Ishikawa (cell line): ENCODE data around the gene TTC8.

Experiments
- CEBPB ChIP-seq: IDR thresholded peaks from 2 replicates; pipeline ENCODE4 v1.6.1; 2012
- CREB1 ChIP-seq: IDR thresholded peaks from 2 replicates; pipeline ENCODE4 v1.6.1; 2012; ENCODE audit warnings: low read depth
- EGR1 ChIP-seq: IDR thresholded peaks from 2 replicates; pipeline ENCODE4 v1.6.1; 2012
- EP300 ChIP-seq: IDR thresholded peaks from 2 replicates; pipeline ENCODE4 v1.6.1; 2012; ENCODE audit warnings: borderline replicate concordance
- FOXM1 ChIP-seq: IDR thresholded peaks from 2 replicates; pipeline ENCODE4 v1.6.1; 2012; ENCODE audit warnings: low read depth, borderline replicate concordance
- NFIC ChIP-seq: IDR thresholded peaks from 2 replicates; pipeline ENCODE4 v1.6.1; 2012
- RAD21 ChIP-seq: IDR thresholded peaks from 2 replicates; pipeline ENCODE4 v1.6.1; 2012; ENCODE audit warnings: low read depth
- TAF1 ChIP-seq: IDR thresholded peaks from 2 replicates; pipeline ENCODE4 v1.6.1; 2012; ENCODE audit warnings: low read depth, mild to moderate bottlenecking
- TCF12 ChIP-seq: IDR thresholded peaks from 2 replicates; pipeline ENCODE4 v1.6.1; 2012; ENCODE audit warnings: low read depth
- TEAD4 ChIP-seq: IDR thresholded peaks from 2 replicates; pipeline ENCODE4 v1.6.1; 2012
- YY1 ChIP-seq: IDR thresholded peaks from 2 replicates; pipeline ENCODE4 v1.6.1; 2012; ENCODE audit warnings: low read depth
- ZBTB7A ChIP-seq: IDR thresholded peaks from 2 replicates; pipeline ENCODE4 v1.6.1; 2012; ENCODE audit warnings: low read depth
- TF ChIP-seq, protein P1 (sequence below): IDR thresholded peaks from 2 replicates; pipeline ENCODE4 v1.6.1; 2012
- TF ChIP-seq, protein P2 (sequence below): IDR thresholded peaks from 2 replicates; pipeline ENCODE4 v1.6.1; 2012
- TF ChIP-seq, protein P3 (sequence below): IDR thresholded peaks from 2 replicates; pipeline ENCODE4 v1.6.1; 2012; ENCODE audit warnings: low read depth, mild to moderate bottlenecking

The TTC8 gene

DNA sequence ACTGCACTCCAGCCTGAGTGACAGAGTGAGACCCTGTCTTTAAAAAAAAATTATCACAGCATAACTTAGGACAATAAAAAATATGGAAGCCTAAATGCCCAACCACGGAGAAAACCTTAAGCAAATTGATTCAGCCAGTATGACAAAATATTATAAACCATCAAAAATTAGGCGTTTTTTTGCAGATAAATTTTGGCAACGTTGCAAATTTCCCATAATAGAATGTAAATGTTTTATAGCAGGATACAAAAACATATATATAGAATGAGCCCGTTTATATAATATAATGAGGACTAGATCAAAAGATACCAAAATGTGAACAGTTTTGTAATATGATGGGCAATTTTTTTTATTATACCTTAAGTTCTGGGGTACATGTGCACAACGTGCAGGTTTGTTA lies 24.9 kb upstream of the TTC8 start:
- TF ChIP-seq FOXM1 (no peak), EGR1 (no peak), TAF1 (no peak), RAD21 (no peak), NFIC (no peak), CEBPB (no peak), TCF12 (no peak)
- TF ChIP-seq, protein P1, sequence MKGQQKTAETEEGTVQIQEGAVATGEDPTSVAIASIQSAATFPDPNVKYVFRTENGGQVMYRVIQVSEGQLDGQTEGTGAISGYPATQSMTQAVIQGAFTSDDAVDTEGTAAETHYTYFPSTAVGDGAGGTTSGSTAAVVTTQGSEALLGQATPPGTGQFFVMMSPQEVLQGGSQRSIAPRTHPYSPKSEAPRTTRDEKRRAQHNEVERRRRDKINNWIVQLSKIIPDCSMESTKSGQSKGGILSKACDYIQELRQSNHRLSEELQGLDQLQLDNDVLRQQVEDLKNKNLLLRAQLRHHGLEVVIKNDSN: no peak
- TF ChIP-seq, protein P2, sequence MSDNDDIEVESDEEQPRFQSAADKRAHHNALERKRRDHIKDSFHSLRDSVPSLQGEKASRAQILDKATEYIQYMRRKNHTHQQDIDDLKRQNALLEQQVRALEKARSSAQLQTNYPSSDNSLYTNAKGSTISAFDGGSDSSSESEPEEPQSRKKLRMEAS: no peak
- TF ChIP-seq, protein P3, sequence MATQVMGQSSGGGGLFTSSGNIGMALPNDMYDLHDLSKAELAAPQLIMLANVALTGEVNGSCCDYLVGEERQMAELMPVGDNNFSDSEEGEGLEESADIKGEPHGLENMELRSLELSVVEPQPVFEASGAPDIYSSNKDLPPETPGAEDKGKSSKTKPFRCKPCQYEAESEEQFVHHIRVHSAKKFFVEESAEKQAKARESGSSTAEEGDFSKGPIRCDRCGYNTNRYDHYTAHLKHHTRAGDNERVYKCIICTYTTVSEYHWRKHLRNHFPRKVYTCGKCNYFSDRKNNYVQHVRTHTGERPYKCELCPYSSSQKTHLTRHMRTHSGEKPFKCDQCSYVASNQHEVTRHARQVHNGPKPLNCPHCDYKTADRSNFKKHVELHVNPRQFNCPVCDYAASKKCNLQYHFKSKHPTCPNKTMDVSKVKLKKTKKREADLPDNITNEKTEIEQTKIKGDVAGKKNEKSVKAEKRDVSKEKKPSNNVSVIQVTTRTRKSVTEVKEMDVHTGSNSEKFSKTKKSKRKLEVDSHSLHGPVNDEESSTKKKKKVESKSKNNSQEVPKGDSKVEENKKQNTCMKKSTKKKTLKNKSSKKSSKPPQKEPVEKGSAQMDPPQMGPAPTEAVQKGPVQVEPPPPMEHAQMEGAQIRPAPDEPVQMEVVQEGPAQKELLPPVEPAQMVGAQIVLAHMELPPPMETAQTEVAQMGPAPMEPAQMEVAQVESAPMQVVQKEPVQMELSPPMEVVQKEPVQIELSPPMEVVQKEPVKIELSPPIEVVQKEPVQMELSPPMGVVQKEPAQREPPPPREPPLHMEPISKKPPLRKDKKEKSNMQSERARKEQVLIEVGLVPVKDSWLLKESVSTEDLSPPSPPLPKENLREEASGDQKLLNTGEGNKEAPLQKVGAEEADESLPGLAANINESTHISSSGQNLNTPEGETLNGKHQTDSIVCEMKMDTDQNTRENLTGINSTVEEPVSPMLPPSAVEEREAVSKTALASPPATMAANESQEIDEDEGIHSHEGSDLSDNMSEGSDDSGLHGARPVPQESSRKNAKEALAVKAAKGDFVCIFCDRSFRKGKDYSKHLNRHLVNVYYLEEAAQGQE: no peak

DNA sequence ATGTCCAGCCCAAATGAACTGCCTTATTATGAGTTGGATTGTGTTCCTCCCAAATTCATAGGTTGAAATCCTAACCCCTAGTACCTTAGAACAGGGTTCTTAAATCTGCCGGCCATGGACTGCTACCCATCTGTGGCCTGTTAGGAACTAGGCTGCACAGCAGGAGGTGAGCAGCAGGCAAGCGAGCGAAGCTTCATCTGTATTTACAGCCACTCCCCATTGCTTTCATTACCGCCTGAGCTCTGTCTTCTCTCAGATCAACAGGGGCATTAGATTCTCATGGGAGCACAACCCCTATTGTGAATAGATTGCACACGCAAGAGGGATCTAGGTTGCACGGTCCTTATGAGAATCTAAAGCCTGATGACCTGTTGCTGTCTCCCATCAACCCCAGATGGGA lies 21.9 kb upstream of the TTC8 start:
- TF ChIP-seq EGR1 (no peak), CREB1 (no peak), TCF12 (no peak), TAF1 (no peak), TEAD4 (no peak), RAD21 (no peak), FOXM1 (no peak), ZBTB7A (no peak), EP300 (no peak), YY1 (no peak), NFIC (no peak), CEBPB (no peak)
- TF ChIP-seq, protein P3: no peak
- TF ChIP-seq, protein P1: no peak
- TF ChIP-seq, protein P2: no peak

DNA sequence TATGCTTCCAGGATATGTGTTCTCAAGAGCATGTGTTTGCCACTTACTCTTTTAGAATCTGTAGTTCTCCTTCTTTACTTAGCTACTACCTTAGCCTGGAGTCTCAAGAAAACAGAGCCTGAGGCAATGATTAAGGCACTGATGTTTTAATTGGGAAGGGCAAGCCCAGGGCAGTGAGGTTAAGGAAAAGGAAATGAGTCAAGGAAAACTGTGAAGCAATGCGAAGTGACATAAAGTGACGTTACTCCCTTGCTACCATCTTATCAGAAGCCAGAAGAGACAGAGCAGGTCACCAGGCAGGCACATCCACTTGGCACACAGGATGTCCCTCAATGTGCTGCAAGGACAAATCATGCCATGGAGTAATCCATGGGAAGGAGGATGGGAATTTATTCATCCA lies 20.4 kb upstream of the TTC8 start:
- TF ChIP-seq TAF1 (no peak), ZBTB7A (no peak), CEBPB (no peak), RAD21 (no peak), CREB1 (no peak), EP300 (no peak), TCF12 (no peak), FOXM1 (no peak)
- TF ChIP-seq, protein P3: no peak
- TF ChIP-seq, protein P1: no peak

DNA sequence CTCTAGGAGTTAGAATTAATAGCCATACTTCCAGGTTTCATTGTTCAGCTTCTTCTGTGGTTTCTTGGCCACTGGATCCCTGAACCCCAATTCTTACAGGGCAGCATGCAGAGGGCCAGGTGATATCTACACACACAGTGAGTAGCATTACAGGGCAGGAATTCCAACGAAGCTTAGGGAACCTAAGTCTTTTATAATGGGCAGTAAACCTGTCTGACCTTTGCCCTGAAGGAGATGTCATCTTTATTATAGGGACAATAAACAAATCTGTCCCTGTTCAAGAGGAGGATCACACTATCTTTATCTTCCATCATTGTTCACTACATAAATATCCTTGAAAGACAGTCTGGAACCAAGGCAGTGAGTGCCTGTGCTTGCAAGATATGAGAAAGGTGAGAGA lies 20.0 kb upstream of the TTC8 start:
- TF ChIP-seq, protein P2: no peak
- no peak for TF ChIP-seq CEBPB
- no peak for TF ChIP-seq EGR1
- TF ChIP-seq ZBTB7A: no peak
- TF ChIP-seq YY1: no peak
- TF ChIP-seq EP300: no peak
- TF ChIP-seq FOXM1: no peak
- no peak for TF ChIP-seq TCF12
- TF ChIP-seq, protein P1: no peak
- no peak for TF ChIP-seq NFIC
- no peak for TF ChIP-seq RAD21
- TF ChIP-seq TEAD4: no peak
- TF ChIP-seq TAF1: no peak
- TF ChIP-seq, protein P3: no peak
- no peak for TF ChIP-seq CREB1
